Erythroblast (primary cell): Measurements from ENCODE around the gene CACNA1G.

Experiments
- GATA1 ChIP-seq: IDR thresholded peaks from 2 replicates; pipeline ENCODE4 v1.6.1; 2011; ENCODE audit warnings: low read depth, mild to moderate bottlenecking, control low read depth, low read length, moderate library complexity
- POLR2A ChIP-seq: IDR thresholded peaks from 2 replicates; pipeline ENCODE4 v1.6.1; 2011; ENCODE audit warnings: mild to moderate bottlenecking, low read length

DNA sequence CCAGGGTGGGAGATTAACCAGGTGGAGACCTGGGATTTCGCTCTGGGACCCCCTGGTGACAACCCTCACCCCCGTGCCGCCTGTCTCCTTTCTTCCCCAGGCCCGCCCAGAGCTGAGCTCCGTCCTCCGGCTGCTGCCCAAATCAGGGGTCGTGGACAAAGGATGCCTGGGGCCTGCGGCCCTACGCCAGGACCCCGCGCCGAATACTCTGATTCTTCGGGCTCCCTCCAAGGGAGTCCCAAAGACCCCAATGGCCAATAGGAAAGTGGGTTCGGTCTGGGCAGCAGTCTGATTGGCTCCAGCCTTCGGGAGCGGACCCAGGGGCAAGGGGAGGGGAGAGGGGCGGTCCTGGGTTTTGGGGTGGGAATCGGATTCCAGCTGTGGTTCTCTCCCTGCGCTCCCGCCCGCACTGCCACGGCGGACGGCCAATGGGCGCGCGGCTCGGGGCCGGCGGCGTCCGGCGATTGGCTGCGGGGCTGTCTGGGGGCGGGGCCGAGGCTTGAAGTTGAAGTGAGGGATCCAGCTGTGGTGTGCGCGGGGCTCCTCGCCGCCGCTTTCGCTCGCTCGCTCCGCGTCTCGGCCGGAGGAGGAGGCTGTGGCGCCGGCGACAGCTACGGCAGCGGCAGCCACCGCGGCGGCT lies at the start of gene CACNA1G:
- TF ChIP-seq POLR2A (no peak), GATA1 (no peak)
